GM19328 (cell line): Measurements from ENCODE around the gene SELENOT.

Experiments
- ATAC-seq: cut with Tn5 transposase; IDR thresholded peaks from one replicate; pipeline ENCODE4 v1.9.1; 2021; ENCODE audit warnings: mild to moderate bottlenecking, moderate library complexity; ENCODE audit not compliant: unreplicated experiment

Gene SELENOT

DNA sequence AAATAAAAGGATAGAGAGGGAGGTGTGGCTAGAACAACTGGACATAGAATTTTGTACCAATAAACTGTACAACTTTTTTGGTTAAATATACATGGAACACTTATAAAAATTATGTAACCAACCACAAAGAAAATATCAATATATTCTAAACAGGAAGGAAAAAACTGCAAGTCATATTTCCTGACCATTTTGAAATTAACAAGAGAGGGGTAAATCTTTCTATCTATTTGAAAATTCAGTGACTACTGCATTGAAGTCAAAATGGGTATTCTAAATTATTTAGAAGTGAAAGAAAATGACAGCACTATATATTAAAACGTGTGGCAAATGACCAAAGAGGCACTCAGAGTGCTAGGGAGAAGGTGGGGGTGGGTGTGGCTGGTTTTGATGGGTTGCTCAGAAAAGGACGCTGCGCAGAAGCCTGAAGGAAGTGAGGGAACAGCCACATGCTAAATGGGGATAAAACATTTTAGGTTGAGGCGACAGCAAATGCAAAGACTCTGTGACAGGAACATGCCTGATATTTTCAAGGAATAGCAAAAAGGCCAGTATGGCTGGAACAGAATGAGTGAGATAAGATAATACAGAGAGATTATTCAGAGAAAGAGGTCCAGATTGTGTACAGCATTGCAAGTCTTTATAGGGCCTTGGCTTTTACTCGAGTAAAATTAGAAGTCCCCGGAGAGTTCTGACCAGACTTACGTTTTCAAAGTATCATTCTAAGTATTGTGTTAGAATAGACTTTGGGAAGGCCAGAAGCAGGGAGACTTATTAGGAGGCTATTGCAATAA is 59.5 kb downstream of the SELENOT start:
- ATAC-seq, result no peak

DNA sequence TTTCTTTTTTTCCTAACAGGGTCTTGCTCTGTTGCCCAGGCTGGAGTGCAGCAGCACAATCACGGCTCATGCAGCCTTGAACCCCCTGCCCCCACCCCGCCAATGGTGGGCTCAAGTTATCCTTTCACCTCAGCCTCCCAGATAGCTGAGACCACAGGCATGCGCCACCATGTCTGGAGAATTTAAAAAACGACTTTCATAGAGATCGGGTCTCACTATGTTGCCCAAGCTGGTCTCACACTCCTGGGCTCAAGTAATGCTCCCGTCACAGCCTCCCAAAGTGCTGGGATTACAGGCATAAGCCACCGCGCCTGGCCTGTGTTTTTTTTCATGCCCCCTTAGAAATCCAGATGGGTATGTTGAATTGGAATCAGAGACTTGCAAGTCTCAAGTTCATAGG is 60.3 kb downstream of the SELENOT start:
- ATAC-seq, result no peak

DNA sequence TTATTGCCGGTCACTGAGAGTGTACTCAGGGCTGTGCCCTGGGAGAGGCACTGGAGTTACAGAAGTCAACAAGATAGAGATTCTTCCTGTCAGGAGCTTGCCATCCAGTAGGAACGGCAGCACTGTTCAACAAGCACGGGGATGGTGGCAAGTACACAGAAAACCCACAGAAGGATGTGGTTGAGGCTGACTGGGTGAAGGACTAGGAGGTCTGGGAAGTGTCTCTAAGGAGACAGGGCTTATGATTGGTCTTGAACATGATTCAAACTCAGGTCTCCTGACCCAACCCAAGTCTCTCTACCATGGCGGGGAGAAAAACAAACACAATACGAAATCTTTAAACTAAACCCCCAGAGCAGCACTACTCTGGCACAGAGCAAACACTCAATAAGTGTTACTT is 63.0 kb downstream of the SELENOT start:
- ATAC-seq, result no peak

DNA sequence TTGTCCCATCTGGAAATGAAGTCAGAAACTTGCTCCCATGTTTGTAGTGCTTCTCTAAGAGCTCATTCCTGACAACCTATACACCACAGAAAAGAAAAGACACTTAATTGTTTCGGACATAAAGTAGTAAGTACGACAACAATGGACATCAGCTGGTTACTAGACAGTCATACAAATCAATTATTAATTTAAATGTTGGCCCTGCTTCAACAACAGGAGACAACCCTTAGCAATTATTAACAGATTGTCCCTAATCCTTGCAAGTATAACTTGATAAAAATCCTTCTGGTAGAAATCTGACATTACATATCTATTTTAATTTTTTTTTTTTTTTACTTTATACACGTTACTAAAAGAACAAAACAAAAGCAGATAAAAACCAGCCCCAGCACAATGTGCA is 70.8 kb downstream of the SELENOT start:
- ATAC-seq, result no peak

DNA sequence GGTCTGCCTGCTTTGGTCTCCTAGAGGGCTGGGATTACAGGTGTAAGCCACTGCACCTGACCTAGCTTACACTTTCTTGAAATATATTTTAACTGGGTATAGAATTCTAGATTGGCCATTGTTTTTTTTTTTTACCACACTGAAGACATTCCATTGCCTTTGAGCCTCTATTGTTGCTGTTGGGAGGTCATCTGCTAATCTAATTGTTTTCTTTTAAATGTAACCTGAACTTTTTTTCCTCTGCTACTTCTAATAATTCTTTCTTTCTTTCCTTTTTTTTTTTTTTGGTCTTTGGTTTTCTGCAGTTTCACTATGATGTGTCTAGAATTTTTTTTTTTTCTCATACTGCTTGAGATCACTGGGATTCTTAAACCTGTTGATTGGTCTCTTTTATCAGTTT is 72.5 kb downstream of the SELENOT start:
- ATAC-seq, result no peak
